HUES64 (cell line): ENCODE results near the gene ZNF568. TPM values are rescaled to one million over a fixed set of nuclear protein-coding genes. Genes with fewer than 3 reads are reported as not detected.

Experiments
- H3K27ac ChIP-seq: 2 replicates; pipeline ENCODE4 v1.7.0; 2013; ENCODE audit warnings: low read depth, low read length, inconsistent platforms
- H3K27me3 ChIP-seq: 2 replicates; pipeline ENCODE4 v1.6.1; 2013; ENCODE audit warnings: mild to moderate bottlenecking, low read length; ENCODE audit not compliant: insufficient read depth
- H3K36me3 ChIP-seq: 2 replicates; pipeline ENCODE4 v1.6.1; 2013; ENCODE audit warnings: mild to moderate bottlenecking, low read length; ENCODE audit not compliant: insufficient read depth
- H3K4me1 ChIP-seq: 2 replicates; pipeline ENCODE4 v1.6.1; 2013; ENCODE audit warnings: mild to moderate bottlenecking, low read length, moderate library complexity; ENCODE audit not compliant: insufficient read depth
- H3K4me3 ChIP-seq: 2 replicates; pipeline ENCODE4 v1.5.1; 2013; ENCODE audit warnings: mild to moderate bottlenecking, low read length, moderate library complexity
- H3K9ac ChIP-seq: 2 replicates; pipeline ENCODE4 v1.6.1; 2013; ENCODE audit warnings: mild to moderate bottlenecking, low read depth, low read length
- H3K9me3 ChIP-seq: 2 replicates; pipeline ENCODE4 v1.6.1; 2013; ENCODE audit warnings: low read depth, low read length; ENCODE audit not compliant: insufficient read depth
- WGBS: fragments of 150-250, 120-280 bp; methylation state at CpG from one replicate; pipeline ENCODE4 v1.1.7; 2013; ENCODE audit warnings: missing lambda C conversion rate; 5-methylcytosine and 5-hydroxymethylcytosine counted together
- polyA plus RNA-seq, 2 experiments: library from polyadenylated mRNA; stranded (reverse); fragments of 50-300 nt; gene quantifications; one replicate each; pipeline ENCODE4 v1.2.3, GENCODE V29; 2013

The ZNF568 gene
- polyA plus RNA-seq (2013, experiment 1 of 2): 2.0 TPM
- polyA plus RNA-seq (2013, experiment 2 of 2): 2.7 TPM

DNA sequence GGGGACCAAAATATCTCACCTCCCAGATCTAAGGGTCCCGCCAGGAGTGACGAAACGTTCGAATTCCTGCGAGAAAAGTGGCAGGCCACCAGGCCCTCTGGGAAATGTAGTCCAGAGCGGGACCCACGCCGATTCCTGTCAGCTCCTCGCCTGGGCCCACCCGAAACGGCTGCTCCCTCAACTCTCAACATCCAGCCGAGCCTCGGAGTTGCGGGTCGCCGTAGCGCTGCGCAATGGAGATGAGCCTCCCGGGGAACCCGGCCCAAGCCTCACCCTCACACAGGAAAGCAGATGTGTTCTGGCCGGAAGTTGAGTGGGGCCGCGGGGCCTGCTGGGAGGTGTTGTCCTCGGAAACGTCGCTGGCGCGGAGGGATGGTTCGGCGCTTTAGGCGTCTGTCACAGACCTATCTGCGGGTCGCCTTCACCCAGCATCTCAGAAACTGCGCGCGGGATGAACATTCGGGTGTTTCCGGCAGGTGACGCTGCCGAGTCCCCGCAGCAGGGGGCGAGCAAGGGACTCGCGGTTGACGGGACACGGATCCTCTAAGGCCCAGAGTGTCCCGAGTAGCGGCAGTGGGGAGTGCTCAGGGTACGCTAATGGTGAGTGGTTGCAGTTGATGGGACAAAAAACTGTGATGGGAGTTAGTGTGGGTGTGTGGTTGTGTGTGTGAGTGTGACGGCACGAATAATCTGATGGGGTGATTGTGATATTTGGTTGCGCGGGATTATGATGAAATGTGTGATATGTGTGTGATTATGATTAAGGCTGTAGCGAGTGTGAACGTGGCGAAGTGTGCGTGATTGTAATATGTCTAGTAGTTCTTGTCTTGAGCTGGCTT, at the start of gene ZNF568, which contains the start of gene ZNF829:
ZNF568 (plus strand) TSS at position 341 of the 839 bp plus-strand sequence. CDS start 6,439 bp downstream, outside the sequence.
ZNF829 (minus strand) TSS at position 300 of the 839 bp plus-strand sequence. CDS start 1,124 bp downstream, outside the sequence.
- peak within 1 kb of the TSS; percentile 93 for H3K9ac ChIP-seq
- WGBS: 7% methylated on average over 57 of the region's 57 CpGs
- peak within 1 kb of the TSS; percentile 94 for H3K4me3 ChIP-seq
- peak within 1 kb of the TSS; percentile 90 for H3K27ac ChIP-seq
- H3K36me3 ChIP-seq: peaks cover 43% of the 10 kb centered on the region
- H3K4me1 ChIP-seq: no peaks in the 10 kb centered on the region
- peaks cover 36% of the 10 kb centered on the region; the same call in 1 of the 2 replicates for H3K9me3 ChIP-seq
- H3K27me3 ChIP-seq: no peaks in the 10 kb centered on the region

GRCh38 chr19:36876993-36877938, 38.9 kb upstream of the ZNF568 start:
- H3K4me3 ChIP-seq: peak overlapping the region; percentile 19; the same call in 1 of the 2 replicates
- 98% methylated on average over 10 of the region's 10 CpGs for WGBS

DNA sequence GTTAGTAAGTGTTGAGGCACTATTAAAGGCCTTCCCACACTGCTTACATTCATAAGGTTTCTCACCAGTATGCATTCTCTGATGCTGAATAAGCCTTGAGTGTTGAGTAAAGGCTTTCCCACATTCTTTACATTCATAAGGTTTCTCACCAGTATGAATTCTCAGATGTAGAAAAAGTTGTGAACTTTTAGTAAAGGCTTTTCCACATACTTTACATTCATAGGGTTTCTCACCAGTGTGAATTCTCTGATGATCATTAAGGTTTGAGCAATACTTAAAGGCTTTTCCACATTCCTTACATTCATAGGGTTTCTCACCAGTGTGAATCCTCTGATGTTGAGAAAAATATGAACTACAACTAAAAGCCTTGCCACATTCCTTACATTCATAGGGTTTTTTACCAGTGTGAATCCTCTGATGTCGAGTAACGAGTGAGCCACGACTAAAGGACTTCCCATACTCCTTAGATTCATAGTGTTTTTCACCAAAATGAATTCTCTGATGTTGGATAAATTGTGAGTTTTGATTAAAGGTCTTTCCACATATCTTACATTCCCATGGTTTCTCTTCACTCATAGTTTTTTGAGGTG, 24.3 kb upstream of the ZNF568 start:
- H3K9me3 ChIP-seq: peaks cover 96% of the 10 kb centered on the region
- no peaks in the 10 kb centered on the region for H3K27me3 ChIP-seq
- H3K36me3 ChIP-seq: peaks cover 71% of the 10 kb centered on the region
- no peak overlapping the region for H3K4me3 ChIP-seq
- no peaks in the 10 kb centered on the region for H3K4me1 ChIP-seq
- H3K9ac ChIP-seq: no peak overlapping the region
- 91% methylated on average over 3 of the region's 3 CpGs for WGBS
- H3K27ac ChIP-seq: no peak overlapping the region

More at GRCh38 chr19:36876993-36877938, 38.9 kb upstream of the ZNF568 start:
- Histone ChIP-seq H3K9me3 (peaks cover 97% of the 10 kb centered on the region), H3K4me1 (no peaks in the 10 kb centered on the region), H3K27ac (no peak overlapping the region), H3K27me3 (no peaks in the 10 kb centered on the region), H3K9ac (no peak overlapping the region), H3K36me3 (peaks cover 58% of the 10 kb centered on the region)

- no peak overlapping the region for H3K9ac ChIP-seq
- peaks cover 94% of the 10 kb centered on the region for H3K9me3 ChIP-seq
- H3K27me3 ChIP-seq: no peaks in the 10 kb centered on the region
- no peaks in the 10 kb centered on the region for H3K4me1 ChIP-seq
- WGBS: 100% methylated on average over 2 of the region's 2 CpGs
- no peak overlapping the region for H3K4me3 ChIP-seq
- H3K27ac ChIP-seq: no peak overlapping the region
- peaks cover 87% of the 10 kb centered on the region for H3K36me3 ChIP-seq
Measured at GRCh38 chr19:36894849-36895383, 21.2 kb upstream of the ZNF568 start.

DNA sequence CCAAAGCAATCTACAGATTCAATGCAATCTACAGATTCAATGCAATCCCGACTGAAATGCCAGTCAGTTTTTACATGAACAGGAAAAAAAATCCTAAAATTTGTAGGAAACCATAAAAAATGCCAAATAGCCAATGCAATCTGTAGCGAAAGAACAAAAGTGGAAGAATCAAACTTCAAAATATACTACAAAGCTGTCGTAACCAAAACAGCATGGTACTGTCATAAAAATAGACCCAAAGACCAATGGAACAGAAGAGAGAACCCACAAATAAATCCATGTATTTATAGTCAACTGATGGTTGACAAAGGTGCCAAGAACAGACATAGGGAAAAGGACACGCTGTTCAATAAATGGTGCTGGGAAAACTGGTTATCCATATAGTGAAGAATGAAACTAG, 17.7 kb upstream of the ZNF568 start:
- no peak overlapping the region for H3K9ac ChIP-seq
- no peaks in the 10 kb centered on the region for H3K4me1 ChIP-seq
- no peak overlapping the region for H3K4me3 ChIP-seq
- H3K27me3 ChIP-seq: no peaks in the 10 kb centered on the region
- WGBS: over 99% methylated on average over 4 of the region's 4 CpGs
- no peak overlapping the region for H3K27ac ChIP-seq
- peaks cover 84% of the 10 kb centered on the region for H3K9me3 ChIP-seq
- H3K36me3 ChIP-seq: peaks cover 84% of the 10 kb centered on the region

DNA sequence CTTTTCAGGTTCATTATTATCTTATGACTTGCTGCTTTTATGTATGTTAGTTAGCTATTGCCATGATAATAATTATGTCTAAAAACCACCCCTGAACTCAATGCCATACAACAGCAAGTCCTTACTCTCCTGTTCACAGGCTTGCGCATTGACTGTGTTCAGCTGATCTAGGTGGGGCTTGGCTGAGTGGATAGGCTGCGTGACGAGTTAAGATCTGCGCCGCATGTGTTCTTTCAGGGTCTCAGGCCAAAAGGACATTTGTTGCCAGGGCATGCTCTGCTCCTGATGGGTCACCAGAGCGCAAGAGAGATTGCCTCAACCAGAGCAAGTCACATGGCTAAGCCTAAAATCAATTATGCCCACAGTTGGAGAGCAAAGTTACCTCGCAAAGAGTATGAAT, 859 bp downstream of the ZNF568 start:
- peak overlapping the region; percentile 94 for H3K4me3 ChIP-seq
- H3K9ac ChIP-seq: peak overlapping the region; percentile 93
- no peaks in the 10 kb centered on the region for H3K27me3 ChIP-seq
- peaks cover 34% of the 10 kb centered on the region; the same call in 1 of the 2 replicates for H3K9me3 ChIP-seq
- H3K4me1 ChIP-seq: no peaks in the 10 kb centered on the region
- 94% methylated on average over 6 of the region's 7 CpGs for WGBS
- no peak overlapping the region for H3K27ac ChIP-seq
- H3K36me3 ChIP-seq: peaks cover 40% of the 10 kb centered on the region

- Histone ChIP-seq H3K4me3 (no peak overlapping the region), H3K36me3 (peaks cover 38% of the 10 kb centered on the region), H3K9ac (no peak overlapping the region), H3K4me1 (no peaks in the 10 kb centered on the region), H3K27ac (no peak overlapping the region), H3K9me3 (peaks cover 40% of the 10 kb centered on the region; the same call in 1 of the 2 replicates), H3K27me3 (no peaks in the 10 kb centered on the region)
- 94% methylated on average over 8 of the region's 9 CpGs for WGBS
Measured at GRCh38 chr19:36918090-36918489, 2.0 kb downstream of the ZNF568 start.

- H3K36me3 ChIP-seq: peaks cover 8% of the 10 kb centered on the region; the same call in 1 of the 2 replicates
- no peak overlapping the region for H3K9ac ChIP-seq
- no peaks in the 10 kb centered on the region for H3K4me1 ChIP-seq
- WGBS: 100% methylated on average over 1 of the region's 2 CpGs
- H3K4me3 ChIP-seq: no peak overlapping the region
- peaks cover 71% of the 10 kb centered on the region; the same call in 1 of the 2 replicates for H3K9me3 ChIP-seq
- no peaks in the 10 kb centered on the region for H3K27me3 ChIP-seq
- H3K27ac ChIP-seq: no peak overlapping the region
Measured at GRCh38 chr19:36931684-36932083, 15.6 kb downstream of the ZNF568 start.

DNA sequence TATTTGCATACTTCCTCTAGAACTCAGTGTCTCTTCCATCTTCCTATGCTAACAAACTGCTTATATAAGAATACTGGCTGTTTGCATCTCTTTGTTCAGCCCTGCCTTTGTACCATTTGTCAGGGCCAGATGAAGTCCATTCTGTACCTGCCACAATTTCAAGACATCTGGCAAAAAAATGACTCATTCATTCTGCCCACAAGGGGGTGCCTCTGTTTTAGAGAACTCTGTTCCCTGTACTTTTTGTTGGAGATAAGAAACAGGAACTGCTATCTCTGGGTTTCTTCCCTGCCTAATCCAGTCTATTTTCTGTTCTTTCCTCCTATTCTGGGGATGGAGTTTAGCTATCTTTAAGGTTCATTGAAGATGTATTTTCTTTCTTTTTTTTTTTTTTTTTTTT, 23.0 kb downstream of the ZNF568 start:
- Histone ChIP-seq H3K36me3 (peaks cover 38% of the 10 kb centered on the region), H3K9ac (no peak overlapping the region), H3K4me3 (no peak overlapping the region), H3K27me3 (no peaks in the 10 kb centered on the region), H3K27ac (no peak overlapping the region), H3K4me1 (no peaks in the 10 kb centered on the region), H3K9me3 (peaks cover 70% of the 10 kb centered on the region; the same call in 1 of the 2 replicates)

DNA sequence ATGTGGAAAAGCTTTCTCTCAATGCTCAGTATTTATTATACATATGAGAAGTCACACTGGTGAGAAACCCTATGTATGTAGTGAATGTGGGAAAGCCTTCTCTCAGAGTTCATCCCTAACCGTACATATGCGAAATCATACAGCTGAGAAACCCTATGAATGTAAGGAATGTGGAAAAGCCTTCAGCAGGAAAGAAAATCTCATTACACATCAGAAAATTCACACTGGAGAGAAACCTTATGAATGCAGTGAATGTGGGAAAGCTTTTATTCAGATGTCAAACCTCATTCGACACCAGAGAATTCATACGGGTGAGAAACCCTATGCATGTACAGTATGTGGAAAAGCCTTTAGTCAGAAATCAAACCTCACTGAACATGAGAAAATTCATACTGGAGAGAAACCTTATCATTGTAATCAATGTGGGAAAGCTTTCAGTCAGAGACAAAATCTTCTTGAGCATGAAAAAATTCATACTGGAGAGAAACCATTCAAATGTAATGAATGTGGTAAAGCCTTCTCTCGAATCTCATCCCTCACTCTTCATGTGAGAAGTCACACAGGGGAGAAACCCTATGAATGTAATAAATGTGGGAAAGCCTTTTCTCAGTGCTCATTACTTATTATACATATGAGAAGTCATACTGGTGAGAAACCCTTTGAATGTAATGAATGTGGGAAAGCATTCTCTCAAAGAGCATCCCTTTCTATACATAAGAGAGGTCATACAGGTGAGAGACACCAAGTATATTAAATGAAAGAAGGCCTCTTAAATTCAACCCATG, 34.4 kb downstream of the ZNF568 start:
- no peak overlapping the region for H3K9ac ChIP-seq
- no peak overlapping the region for H3K4me3 ChIP-seq
- H3K4me1 ChIP-seq: no peaks in the 10 kb centered on the region
- peaks cover 24% of the 10 kb centered on the region for H3K36me3 ChIP-seq
- no peak overlapping the region for H3K27ac ChIP-seq
- H3K9me3 ChIP-seq: peaks cover 86% of the 10 kb centered on the region
- WGBS: 100% methylated on average over 2 of the region's 5 CpGs
- no peaks in the 10 kb centered on the region for H3K27me3 ChIP-seq
